ENCODE measurements around the gene ECHS1. TPM values are rescaled to one million over a fixed set of nuclear protein-coding genes. Genes with fewer than 3 reads are reported as not detected.
A peak's percentile ranks its signal among the peaks of the same experiment; 100 is the strongest.

ECHS1 gene
- total and polyA plus RNA-seq, 2 donors (not counting 3 experiments of a cell fraction or from before 2014, with no cell fraction given), result 46.2 to 108 TPM

DNA sequence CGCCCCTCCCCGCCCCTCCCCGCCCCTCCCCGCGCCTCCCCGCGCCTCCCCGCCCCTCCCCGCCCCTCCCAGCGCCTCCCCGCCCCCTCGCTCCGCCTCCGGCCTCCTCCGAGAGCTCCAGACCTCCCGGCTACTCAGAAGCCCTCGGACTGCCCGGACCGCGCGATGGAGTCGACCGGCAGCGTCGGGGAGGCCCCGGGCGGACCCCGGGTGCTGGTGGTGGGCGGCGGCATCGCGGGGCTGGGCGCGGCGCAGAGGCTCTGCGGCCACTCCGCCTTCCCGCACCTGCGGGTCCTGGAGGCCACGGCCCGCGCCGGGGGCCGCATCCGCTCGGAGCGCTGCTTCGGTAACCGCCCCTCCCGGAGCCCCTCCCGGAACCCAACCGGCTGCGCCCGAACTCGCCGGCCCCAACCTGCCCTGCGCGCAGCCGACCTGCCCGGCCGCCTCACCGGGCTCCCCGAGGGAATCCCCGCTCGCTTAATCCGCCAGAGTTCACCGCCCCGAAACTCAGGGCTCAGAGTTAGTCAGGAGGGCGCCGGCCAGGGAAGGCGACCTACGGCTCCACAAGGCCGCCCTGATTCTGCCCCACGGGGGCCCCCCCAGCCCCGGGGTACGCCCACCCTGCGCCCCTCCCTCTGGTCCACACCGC is 6.1 kb upstream of the ECHS1 start, which contains the start of gene PAOX:
PAOX (plus strand) TSS at position 111 of the 649 bp plus-strand sequence; CDS start at position 166, 55 bp downstream.
- H3K79me2 ChIP-seq (ENCODE audit: control insufficient read depth, insufficient read depth, low read length), result no peaks in the 10 kb centered on the region
- peak within 1 kb of the TSS; percentile 64 for H3K4me2 ChIP-seq (ENCODE audit: insufficient read depth, low read length)
- FAIRE-seq, result no peak
- H2AFZ ChIP-seq (ENCODE audit: low read depth, low read length), result peak within 1 kb of the TSS; percentile 93
- H3K27me3 ChIP-seq (ENCODE audit: control insufficient read depth in 2 of 2, insufficient read depth in 2 of 2, low read length in 2 of 2), result no peaks in the 10 kb centered on the region
- H3K36me3 ChIP-seq (ENCODE audit: control insufficient read depth in 2 of 2, extremely low read depth in 1 of 2, insufficient read depth in 2 of 2, low read length in 2 of 2), result no peaks in the 10 kb centered on the region
- H3K9ac ChIP-seq (replicated peaks; ENCODE audit: extremely low read depth, insufficient read depth, low read length), result peak within 1 kb of the TSS; percentile 19
- TF ChIP-seq POLR2AphosphoS5 (IDR thresholded peaks at IDR 0.05; ENCODE audit: insufficient read depth, low read depth, low read length) (peak; percentile 27), FOS (IDR thresholded peaks at IDR 0.05; ENCODE audit: borderline replicate concordance, insufficient read depth, low read length) (no peak), POLR2A (IDR thresholded peaks at IDR 0.05; ENCODE audit: low read depth, low read length) (peak; percentile 64)
- TF ChIP-seq, protein P1, sequence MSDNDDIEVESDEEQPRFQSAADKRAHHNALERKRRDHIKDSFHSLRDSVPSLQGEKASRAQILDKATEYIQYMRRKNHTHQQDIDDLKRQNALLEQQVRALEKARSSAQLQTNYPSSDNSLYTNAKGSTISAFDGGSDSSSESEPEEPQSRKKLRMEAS (IDR thresholded peaks at IDR 0.05; ENCODE audit: insufficient read depth, insufficient read length), result no peak
- peaks cover 9% of the 10 kb centered on the region for H3K4me1 ChIP-seq (ENCODE audit: control insufficient read depth, extremely low read depth, insufficient read depth, low read length)
- CTCF ChIA-PET, result interaction anchor here (1.9 kb wide), 2 partner anchors 11 to 50 kb away, joined by 6 to 9 read pairs; no protein-coding TSS in a partner anchor
- dilution Hi-C loops (cut with MboI; ENCODE audit: extremely low pct_ligation_motif_present, low sequenced_read_pairs) (no loop called here), intact Hi-C loops (cut with micrococcal nuclease) (no loop called here)
- H3K4me3 ChIP-seq (replicated peaks in 1 of 3; ENCODE audit: insufficient read depth in 1 of 3, low read depth in 1 of 3, low read length in 3 of 3), result peak within 1 kb of the TSS; percentile 49 to 57 (median 54)
- POLR2A ChIA-PET, result no interaction called here
- no peaks in the 10 kb centered on the region for H3K9me3 ChIP-seq (replicated peaks; ENCODE audit: control insufficient read depth, insufficient read depth, low read length)
- peak; percentile 28 for DNase-seq (ENCODE audit: low read depth, low spot score)
- H3K27ac ChIP-seq (ENCODE audit: insufficient read depth, low read depth, low read length), result no peak within 1 kb of the TSS
- H4K20me1 ChIP-seq (replicated peaks; ENCODE audit: control insufficient read depth, extremely low read depth, insufficient read depth, low read length), result no peaks in the 10 kb centered on the region
- no peaks in the 10 kb centered on the region for H3K9me1 ChIP-seq (replicated peaks; ENCODE audit: control insufficient read depth, extremely low read depth, insufficient read depth, low read length)
- TSS peak; percentile 15 for BruUV-seq (replicated peaks)

DNA sequence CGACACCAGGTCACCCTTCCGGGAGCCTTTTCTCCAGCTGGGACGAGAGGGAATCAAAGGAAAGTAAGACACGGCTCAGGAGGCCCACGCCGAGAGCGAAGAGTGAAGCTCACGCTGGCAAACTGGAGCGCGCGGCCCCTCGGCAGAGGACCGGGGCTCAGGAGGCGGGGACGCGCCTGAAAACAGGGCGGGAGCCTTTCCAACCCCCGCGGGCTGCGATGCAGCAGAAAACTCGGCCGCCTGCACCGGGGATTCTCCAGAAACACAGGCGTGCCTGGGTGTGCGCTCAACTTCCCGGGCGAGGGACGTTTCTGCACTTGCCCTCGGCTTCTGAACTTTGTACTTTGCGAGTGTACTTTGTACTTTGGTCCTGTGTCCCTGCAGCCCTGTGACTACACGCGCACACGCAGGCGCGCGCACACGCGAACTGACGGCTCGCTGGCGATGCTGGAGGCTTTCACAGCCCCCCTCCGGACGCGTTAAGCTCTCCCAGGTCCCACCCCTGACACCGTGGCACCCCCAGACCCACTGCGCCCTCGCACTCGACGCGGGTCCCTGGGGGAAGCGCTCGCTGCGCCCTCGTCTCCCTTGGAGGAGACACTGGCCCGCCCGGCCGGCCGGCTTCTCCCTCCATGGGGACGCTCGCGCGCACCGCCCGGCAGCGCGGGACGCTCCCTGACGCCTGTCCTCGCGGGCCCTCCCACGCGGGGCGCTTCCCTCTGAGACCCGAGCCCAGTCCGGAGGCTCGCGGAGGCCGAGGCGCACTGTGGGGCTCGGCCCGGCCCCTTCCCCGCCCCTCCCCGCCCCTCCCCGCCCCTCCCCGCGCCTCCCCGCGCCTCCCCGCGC is 5.3 kb upstream of the ECHS1 start:
- no peaks in the 10 kb centered on the region for H3K36me3 ChIP-seq (ENCODE audit: control insufficient read depth in 2 of 2, extremely low read depth in 1 of 2, insufficient read depth in 2 of 2, low read length in 2 of 2)
- ChIA-PET POLR2A (interaction anchor here (0.6 kb wide), 1 partner anchor 35 kb away, joined by 5 read pairs; no protein-coding TSS in a partner anchor), CTCF (interaction anchor here (1.2 to 1.9 kb wide), 3 partner anchors 11 to 49 kb away, joined by 3 to 9 read pairs (median 6); no protein-coding TSS in a partner anchor)
- TF ChIP-seq POLR2AphosphoS5 (IDR thresholded peaks at IDR 0.05; ENCODE audit: insufficient read depth, low read depth, low read length) (no peak), FOS (IDR thresholded peaks at IDR 0.05; ENCODE audit: borderline replicate concordance, insufficient read depth, low read length) (no peak), POLR2A (IDR thresholded peaks at IDR 0.05; ENCODE audit: low read depth, low read length) (no peak), JUN (IDR thresholded peaks at IDR 0.05; ENCODE audit: borderline replicate concordance, insufficient read depth, insufficient read length, low read depth) (no peak)
- TF ChIP-seq, protein P1 (IDR thresholded peaks at IDR 0.05; ENCODE audit: insufficient read depth, insufficient read length), result no peak
- TF ChIP-seq, protein P2, sequence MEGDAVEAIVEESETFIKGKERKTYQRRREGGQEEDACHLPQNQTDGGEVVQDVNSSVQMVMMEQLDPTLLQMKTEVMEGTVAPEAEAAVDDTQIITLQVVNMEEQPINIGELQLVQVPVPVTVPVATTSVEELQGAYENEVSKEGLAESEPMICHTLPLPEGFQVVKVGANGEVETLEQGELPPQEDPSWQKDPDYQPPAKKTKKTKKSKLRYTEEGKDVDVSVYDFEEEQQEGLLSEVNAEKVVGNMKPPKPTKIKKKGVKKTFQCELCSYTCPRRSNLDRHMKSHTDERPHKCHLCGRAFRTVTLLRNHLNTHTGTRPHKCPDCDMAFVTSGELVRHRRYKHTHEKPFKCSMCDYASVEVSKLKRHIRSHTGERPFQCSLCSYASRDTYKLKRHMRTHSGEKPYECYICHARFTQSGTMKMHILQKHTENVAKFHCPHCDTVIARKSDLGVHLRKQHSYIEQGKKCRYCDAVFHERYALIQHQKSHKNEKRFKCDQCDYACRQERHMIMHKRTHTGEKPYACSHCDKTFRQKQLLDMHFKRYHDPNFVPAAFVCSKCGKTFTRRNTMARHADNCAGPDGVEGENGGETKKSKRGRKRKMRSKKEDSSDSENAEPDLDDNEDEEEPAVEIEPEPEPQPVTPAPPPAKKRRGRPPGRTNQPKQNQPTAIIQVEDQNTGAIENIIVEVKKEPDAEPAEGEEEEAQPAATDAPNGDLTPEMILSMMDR (IDR thresholded peaks at IDR 0.05; ENCODE audit: extremely low read depth in 1 of 2, insufficient read depth in 1 of 2, low read depth in 1 of 2, low read length in 2 of 2), result no peak
- H3K79me2 ChIP-seq (ENCODE audit: control insufficient read depth, insufficient read depth, low read length), result no peaks in the 10 kb centered on the region
- no peaks in the 10 kb centered on the region for H3K9me1 ChIP-seq (replicated peaks; ENCODE audit: control insufficient read depth, extremely low read depth, insufficient read depth, low read length)
- dilution Hi-C loops (cut with MboI; ENCODE audit: extremely low pct_ligation_motif_present, low sequenced_read_pairs), result no loop called here
- H3K9me3 ChIP-seq (replicated peaks; ENCODE audit: control insufficient read depth, insufficient read depth, low read length), result no peaks in the 10 kb centered on the region
- H3K27ac ChIP-seq (ENCODE audit: insufficient read depth, low read depth, low read length), result no peak overlapping the region
- no TSS peak for BruUV-seq (replicated peaks)
- H2AFZ ChIP-seq (ENCODE audit: low read depth, low read length), result peak overlapping the region; percentile 93
- intact Hi-C loops (cut with micrococcal nuclease), result loop anchor here (1.0 kb wide), 2 partner anchors 12 to 16 kb away; partner anchors contain the start of gene MTG1
- FAIRE-seq (peak; percentile 75), DNase-seq (ENCODE audit: low read depth, low spot score) (peak; percentile 54)
- H3K9ac ChIP-seq (replicated peaks; ENCODE audit: extremely low read depth, insufficient read depth, low read length), result peak overlapping the region; percentile 13
- no peaks in the 10 kb centered on the region for H4K20me1 ChIP-seq (replicated peaks; ENCODE audit: control insufficient read depth, extremely low read depth, insufficient read depth, low read length)
- peaks cover 14% of the 10 kb centered on the region for H3K4me1 ChIP-seq (ENCODE audit: control insufficient read depth, extremely low read depth, insufficient read depth, low read length)
- H3K4me2 ChIP-seq (ENCODE audit: insufficient read depth, low read length), result peak overlapping the region; percentile 64
- H3K4me3 ChIP-seq (replicated peaks in 1 of 3; ENCODE audit: insufficient read depth in 1 of 3, low read depth in 1 of 3, low read length in 3 of 3), result peak overlapping the region; percentile 23 to 57 (median 53)
- no peaks in the 10 kb centered on the region for H3K27me3 ChIP-seq (ENCODE audit: control insufficient read depth in 2 of 2, insufficient read depth in 2 of 2, low read length in 2 of 2)

All from endothelial cell of umbilical vein (primary cell).